DLD1 (cell line): Measurements from ENCODE around the gene MESD.

Experiments
- in situ Hi-C: cut with HindIII; loops from 2 replicates; pipeline ENCODE4 v1.10.0; 2017; ENCODE audit warnings: low sequenced_read_pairs

The MESD gene

GRCh38 chr15:81015621-81016488 lies 26.2 kb upstream of the MESD start:
- in situ Hi-C loops = no loop called here

DNA sequence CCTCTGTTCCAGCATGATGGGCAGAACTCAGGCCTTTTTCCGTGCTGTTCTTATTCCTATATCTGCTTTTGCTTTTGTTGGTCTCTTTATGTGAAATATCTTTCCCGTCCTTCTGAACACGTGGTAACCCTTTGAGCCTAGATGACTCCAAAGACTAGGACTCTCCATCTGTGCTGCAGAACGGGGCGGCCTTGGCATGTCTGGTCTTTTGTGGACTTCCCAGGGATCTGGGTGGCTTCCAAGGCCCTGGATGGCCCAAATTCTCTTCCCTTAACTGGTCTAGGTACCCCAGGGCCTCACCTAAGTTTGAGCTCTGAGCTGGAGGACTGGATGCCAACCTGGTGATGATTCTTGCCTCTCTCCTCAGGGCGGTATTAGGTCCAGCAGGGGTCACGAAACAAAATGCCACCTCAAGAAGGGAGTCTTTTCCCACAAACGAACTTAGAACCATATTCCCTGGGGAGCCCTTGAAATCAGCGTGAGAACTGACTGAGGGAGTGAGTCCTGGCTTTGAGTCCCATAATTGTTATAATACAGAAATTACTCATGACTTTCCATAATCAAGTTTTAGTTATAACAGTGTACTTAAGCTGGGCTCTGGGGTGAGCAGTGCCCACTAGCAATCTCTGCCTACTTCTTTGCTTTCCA lies 25.0 kb upstream of the MESD start:
- in situ Hi-C loops = no loop called here

- in situ Hi-C loops = no loop called here
These were observed 23.8 kb upstream of the MESD start for GRCh38 chr15:81013396-81013929.

DNA sequence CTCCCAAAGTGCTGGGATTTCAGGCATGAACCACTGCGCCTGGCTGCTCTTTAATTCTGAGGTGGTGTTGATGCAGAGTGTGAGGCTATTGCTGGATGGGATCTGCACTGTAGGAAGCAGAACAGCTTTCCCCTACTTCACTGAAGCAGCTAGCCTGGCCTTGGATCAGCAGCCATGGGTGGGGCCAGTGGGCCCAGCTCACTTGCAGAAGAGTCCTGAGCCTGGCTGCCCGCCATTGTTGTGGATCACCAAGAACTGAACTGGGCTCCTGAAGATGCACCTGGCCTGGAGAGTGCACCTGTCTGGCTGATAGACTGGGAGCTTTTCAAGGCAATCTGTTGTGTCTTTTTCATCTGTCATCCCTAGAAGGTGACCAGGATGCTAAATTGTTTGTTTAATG lies 23.0 kb upstream of the MESD start:
- in situ Hi-C loops = no loop called here

DNA sequence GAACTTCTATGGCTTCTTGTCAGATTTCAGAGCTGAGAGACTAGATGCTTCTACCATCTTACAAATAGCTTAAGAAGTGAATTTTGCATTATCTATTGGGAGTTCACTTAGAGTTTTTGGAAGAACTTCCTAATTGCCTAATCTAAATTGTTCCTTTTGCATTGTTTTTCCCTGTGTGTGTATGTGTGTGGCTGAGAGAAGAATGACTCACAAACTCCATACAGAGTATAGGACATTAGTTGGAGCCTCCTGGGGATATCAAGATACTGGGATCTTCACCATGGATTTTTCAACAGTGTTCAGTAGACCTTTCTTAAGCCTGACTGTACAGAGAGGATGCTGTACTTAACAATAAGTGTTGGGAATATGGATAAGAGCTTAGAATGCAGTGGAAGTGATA lies 22.0 kb upstream of the MESD start:
- in situ Hi-C loops = no loop called here

- in situ Hi-C loops = no loop called here
These were observed 20.5 kb upstream of the MESD start for GRCh38 chr15:81010086-81010485.

DNA sequence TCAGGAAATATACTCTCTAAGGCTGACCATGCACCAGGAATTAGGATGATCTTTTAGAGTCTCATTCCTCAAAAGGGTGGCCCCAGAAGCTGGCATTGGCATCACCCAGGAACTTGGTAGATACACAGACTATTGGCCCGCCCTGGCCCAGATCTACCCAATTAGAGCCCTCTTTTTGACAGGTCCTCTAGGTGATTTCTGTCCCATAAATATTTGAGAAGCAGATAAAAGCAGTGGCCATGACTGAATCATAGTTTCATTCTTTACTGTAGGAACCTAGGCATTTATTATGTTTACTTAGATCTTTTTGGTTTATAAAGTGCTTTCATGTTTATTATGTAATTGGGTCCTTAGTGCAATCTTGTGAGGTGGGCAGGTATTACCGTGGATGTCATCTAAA lies 18.7 kb upstream of the MESD start:
- in situ Hi-C loops = no loop called here

- in situ Hi-C loops = no loop called here
These were observed 17.9 kb upstream of the MESD start for GRCh38 chr15:81007428-81008064.

GRCh38 chr15:81006124-81006523 lies 16.5 kb upstream of the MESD start:
- in situ Hi-C loops = no loop called here

GRCh38 chr15:81003097-81003350 lies 13.4 kb upstream of the MESD start:
- in situ Hi-C loops = no loop called here

DNA sequence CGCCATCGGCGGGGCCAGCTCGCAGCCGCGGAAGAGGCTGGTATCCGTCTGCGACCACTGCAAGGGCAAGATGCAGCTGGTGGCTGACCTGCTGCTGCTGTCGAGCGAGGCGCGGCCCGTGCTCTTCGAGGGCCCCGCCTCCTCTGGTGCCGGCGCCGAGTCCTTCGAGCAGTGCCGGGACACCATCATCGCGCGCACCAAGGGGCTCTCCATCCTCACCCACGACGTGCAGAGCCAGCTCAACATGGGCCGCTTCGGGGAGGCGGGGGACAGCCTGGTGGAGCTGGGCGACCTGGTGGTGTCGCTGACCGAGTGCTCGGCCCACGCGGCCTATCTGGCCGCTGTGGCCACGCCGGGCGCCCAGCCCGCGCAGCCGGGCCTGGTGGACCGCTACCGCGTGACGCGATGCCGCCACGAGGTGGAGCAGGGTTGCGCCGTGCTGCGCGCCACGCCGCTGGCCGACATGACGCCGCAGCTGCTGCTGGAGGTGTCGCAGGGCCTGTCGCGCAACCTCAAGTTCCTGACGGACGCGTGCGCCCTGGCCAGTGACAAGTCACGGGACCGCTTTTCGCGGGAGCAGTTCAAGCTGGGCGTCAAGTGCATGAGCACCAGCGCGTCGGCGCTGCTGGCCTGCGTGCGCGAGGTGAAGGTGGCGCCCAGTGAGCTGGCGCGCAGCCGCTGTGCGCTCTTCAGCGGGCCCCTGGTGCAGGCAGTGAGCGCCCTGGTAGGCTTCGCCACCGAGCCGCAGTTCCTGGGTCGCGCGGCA lies 12.9 kb upstream of the MESD start:
- in situ Hi-C loops = no loop called here

DNA sequence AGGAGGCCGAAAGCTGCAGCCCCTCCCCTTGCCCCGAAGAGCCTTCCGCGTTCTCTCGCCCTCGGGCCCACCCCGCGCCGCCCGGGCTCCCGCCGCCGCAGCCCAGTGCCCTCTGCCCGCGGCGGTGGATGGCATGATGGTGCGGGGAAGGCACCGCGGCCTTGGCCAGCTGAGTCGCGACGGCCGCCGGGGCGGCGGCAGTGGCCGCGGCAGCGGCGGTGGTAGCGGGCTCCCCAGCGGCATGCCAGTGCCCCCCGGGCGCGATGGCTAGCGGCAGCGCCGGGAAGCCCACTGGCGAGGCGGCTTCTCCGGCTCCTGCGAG lies 12.4 kb upstream of the MESD start:
- in situ Hi-C loops = no loop called here

GRCh38 chr15:81001152-81002008 lies 11.8 kb upstream of the MESD start:
- in situ Hi-C loops = no loop called here

GRCh38 chr15:81000624-81001151 lies 11.1 kb upstream of the MESD start, which contains the start of gene TLNRD1:
Gene TLNRD1 (plus strand): TSS chr15:81000923. CDS start chr15:81002272, 1,349 bp downstream.
- in situ Hi-C loops = no loop called here

GRCh38 chr15:81000144-81000623 lies 10.6 kb upstream of the MESD start:
- in situ Hi-C loops = no loop called here

DNA sequence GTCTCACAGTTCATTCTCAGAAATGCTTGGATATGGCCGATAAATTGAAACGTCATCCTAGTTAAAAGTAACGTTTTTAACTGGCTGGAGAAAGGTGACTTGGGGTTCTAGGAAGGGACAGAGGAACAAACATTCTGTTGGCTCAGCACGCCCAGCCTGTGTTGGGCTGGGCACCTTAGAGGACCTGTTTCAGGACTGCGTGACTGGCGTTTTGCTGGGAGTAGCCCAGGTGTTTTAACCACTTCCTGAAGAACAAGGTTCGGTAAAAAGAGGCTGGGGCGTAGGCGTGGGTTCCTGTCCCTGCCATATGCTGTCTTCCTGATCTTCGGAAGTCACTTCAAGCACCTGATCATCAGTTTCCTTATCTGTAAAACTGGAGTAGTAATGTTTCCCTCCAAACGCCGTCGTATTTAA lies 10.0 kb upstream of the MESD start:
- in situ Hi-C loops = no loop called here

DNA sequence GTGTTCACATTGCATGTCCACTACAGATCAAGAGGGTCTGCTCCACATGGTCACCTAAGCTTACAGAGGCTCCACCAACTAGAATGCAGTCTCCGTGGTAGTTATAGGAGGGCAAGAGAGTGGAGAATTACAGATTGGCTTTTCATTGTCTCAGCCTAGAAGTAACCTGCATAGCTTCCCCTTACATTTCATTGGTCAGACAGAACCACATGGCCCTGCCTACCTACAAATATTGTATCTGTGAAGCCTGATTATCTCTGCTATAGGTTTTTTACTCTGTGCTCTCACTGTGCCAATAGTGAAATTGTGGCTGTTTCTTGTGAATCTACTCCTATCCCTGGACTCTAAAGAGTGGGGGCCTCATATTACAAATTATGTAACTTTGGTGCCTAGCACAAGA lies 8.6 kb upstream of the MESD start:
- in situ Hi-C loops = no loop called here

GRCh38 chr15:80997692-80998091 lies 8.1 kb upstream of the MESD start:
- in situ Hi-C loops = no loop called here

DNA sequence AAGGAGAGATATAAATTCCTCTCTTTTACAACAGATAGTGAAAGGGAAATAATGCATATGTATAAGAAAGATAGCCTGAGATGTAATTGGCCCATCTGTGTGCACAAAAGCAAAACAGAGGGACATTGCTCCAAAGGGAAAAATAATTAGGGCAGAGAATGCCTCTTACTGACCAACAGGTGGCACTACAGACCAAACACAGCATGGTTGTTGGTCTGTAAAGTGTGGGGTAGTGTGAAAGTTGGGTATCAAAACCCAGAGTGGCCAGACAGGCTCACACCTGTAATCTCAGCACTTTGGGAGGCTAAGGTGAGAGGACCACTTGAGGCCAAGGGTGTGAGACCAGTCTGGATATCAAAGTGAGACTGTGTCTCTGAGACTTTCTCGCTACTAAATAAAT lies 6.6 kb upstream of the MESD start:
- in situ Hi-C loops = no loop called here

- in situ Hi-C loops = no loop called here
These were observed 2.8 kb upstream of the MESD start for GRCh38 chr15:80992441-80992840.
